Stimulated activated CD4-positive, alpha-beta T cell treated with anti-CD3 and anti-CD28 coated beads, Interleukin-2, amount 100 ng/mL, for 48 hours (primary cell): ENCODE data around the gene C3orf18.

ENCODE experiments used
- DNase-seq, 2 donors: peaks; one replicate each; pipeline ENCODE4 v3.0.0-alpha.2; 2020

Gene C3orf18

GRCh38 chr3:50577348-50577747 lies 9.8 kb upstream of the C3orf18 start:
- no peak for DNase-seq

GRCh38 chr3:50575372-50575771 lies 7.8 kb upstream of the C3orf18 start:
- DNase-seq: no peak

GRCh38 chr3:50574444-50574831 lies 6.9 kb upstream of the C3orf18 start:
- no peak for DNase-seq

GRCh38 chr3:50573566-50574443 lies 6.3 kb upstream of the C3orf18 start:
- DNase-seq: peak; percentile 57 to 69

- DNase-seq: peak; percentile 44 to 61
These were observed 5.3 kb upstream of the C3orf18 start for GRCh38 chr3:50572801-50573371.

GRCh38 chr3:50572158-50572557 lies 4.6 kb upstream of the C3orf18 start:
- DNase-seq: peak; percentile 79 to 80

- DNase-seq: no peak
These were observed 3.9 kb upstream of the C3orf18 start for GRCh38 chr3:50571486-50571885.

- DNase-seq: no peak
These were observed 3.1 kb upstream of the C3orf18 start for GRCh38 chr3:50570508-50571279.

- DNase-seq: peak; percentile 94 to 96
These were observed 1.6 kb upstream of the C3orf18 start, which contains the start of gene HEMK1 for GRCh38 chr3:50568947-50569749. Gene HEMK1, plus strand, starts transcription at chr3:50569522. Its CDS starts 1,583 bp downstream, at chr3:50571105.

- no peak for DNase-seq
These were observed 549 bp downstream of the C3orf18 start for GRCh38 chr3:50567011-50567385.

- no peak for DNase-seq
These were observed 3.2 kb downstream of the C3orf18 start for GRCh38 chr3:50564321-50564720.

GRCh38 chr3:50563867-50564266 lies 3.7 kb downstream of the C3orf18 start:
- DNase-seq: no peak

- no peak for DNase-seq
These were observed 4.7 kb downstream of the C3orf18 start for GRCh38 chr3:50562861-50563260.

GRCh38 chr3:50559702-50560101 lies 7.8 kb downstream of the C3orf18 start:
- DNase-seq: no peak

- no peak for DNase-seq
These were observed 9.6 kb downstream of the C3orf18 start for GRCh38 chr3:50557915-50558314.

GRCh38 chr3:50557106-50557505 lies 10.4 kb downstream of the C3orf18 start:
- no peak for DNase-seq

- peak in 1 of 2 donors; percentile 24 for DNase-seq
These were observed 13.0 kb downstream of the C3orf18 start for GRCh38 chr3:50554553-50554952.

- no peak for DNase-seq
These were observed 14.9 kb downstream of the C3orf18 start for GRCh38 chr3:50552598-50552997.

GRCh38 chr3:50551681-50552435 lies 15.7 kb downstream of the C3orf18 start:
- DNase-seq: no peak

GRCh38 chr3:50551054-50551659 lies 16.4 kb downstream of the C3orf18 start:
- DNase-seq: no peak

- peak; percentile 65 to 69 for DNase-seq
These were observed 17.3 kb downstream of the C3orf18 start for GRCh38 chr3:50550079-50550736.
